ENCODE measurements around the gene FAAH.

GRCh38 chr1:46409063-46409372 is 14.9 kb downstream of the FAAH start:
- no peak for TF ChIP-seq CTCF (IDR thresholded peaks at IDR 0.05)
- no peak for TF ChIP-seq ZFX (IDR thresholded peaks at IDR 0.05; ENCODE audit: borderline replicate concordance)
